Caco-2 (cell line): ENCODE measurements around the gene STK26. TPM values are rescaled to one million over a fixed set of nuclear protein-coding genes. Genes with fewer than 3 reads are reported as not detected.

ENCODE experiments used
- BruUV-seq: library from RNA; stranded (reverse); fragments of 400-500 nt; replicated peaks from 2 replicates; lab custom pipeline; 2021; lab: Mats Ljungman, UMichigan
- CTCF ChIA-PET: fragments of 300-600 bp; sonication (Branson Sonifier 250); formaldehyde crosslinking; loops from one replicate; lab custom pipeline; 2022; ENCODE audit warnings: antibody characterized with exemption; lab: Charles Lee
- POLR2A ChIA-PET: fragments of 300-600 bp; sonication (Branson Sonifier 250); formaldehyde crosslinking; loops from one replicate; lab custom pipeline; 2022; ENCODE audit warnings: antibody characterized with exemption; lab: Charles Lee
- DNase-seq, 2 experiments: peaks; one replicate each; pipeline versions ENCODE4 v3.0.0 to v3.0.0-alpha.2; 2020 to 2022
- H3K27me3 ChIP-seq: replicated peaks from 2 replicates; pipeline ENCODE4 v1.6.0; 2011; ENCODE audit warnings: low read length; ENCODE audit not compliant: control insufficient read depth, insufficient read depth
- H3K36me3 ChIP-seq: 2 replicates; pipeline ENCODE4 v1.5.1; 2011; ENCODE audit warnings: low read length; ENCODE audit not compliant: control insufficient read depth, insufficient read depth
- H3K4me1 ChIP-seq: fragments of 250-450 bp; sonication (Bioruptor Pico); 2 replicates; pipeline ENCODE4 v1.5.1; 2020; ENCODE audit warnings: mild to moderate bottlenecking
- H3K4me3 ChIP-seq: 2 replicates; pipeline ENCODE4 v1.5.1; 2011; ENCODE audit warnings: low read depth, mild to moderate bottlenecking, control low read depth, low read length
- H3K9me3 ChIP-seq: fragments of 250-450 bp; sonication (Bioruptor Pico); 2 replicates; pipeline ENCODE4 v1.5.1; 2020; ENCODE audit warnings: mild to moderate bottlenecking, moderate library complexity
- H3K27ac Mint-ChIP-seq: one replicate; pipeline ENCODE4 v1.8.0; 2022; ENCODE audit warnings: mixed read lengths; ENCODE audit not compliant: unreplicated experiment
- H3K27me3 Mint-ChIP-seq: one replicate; pipeline ENCODE4 v1.8.0; 2022; ENCODE audit warnings: mixed read lengths; ENCODE audit not compliant: insufficient read depth, unreplicated experiment
- H3K36me3 Mint-ChIP-seq: one replicate; pipeline ENCODE4 v1.8.0; 2022; ENCODE audit warnings: mild to moderate bottlenecking, mixed read lengths; ENCODE audit not compliant: insufficient read depth, unreplicated experiment
- H3K4me1 Mint-ChIP-seq: one replicate; pipeline ENCODE4 v1.8.0; 2022; ENCODE audit warnings: low read depth, mixed read lengths; ENCODE audit not compliant: unreplicated experiment
- H3K4me3 Mint-ChIP-seq: one replicate; pipeline ENCODE4 v1.8.0; 2022; ENCODE audit warnings: mild to moderate bottlenecking, moderate library complexity, mixed read lengths; ENCODE audit not compliant: unreplicated experiment
- H3K9me3 Mint-ChIP-seq: one replicate; pipeline ENCODE4 v1.8.0; 2022; ENCODE audit warnings: mixed read lengths; ENCODE audit not compliant: unreplicated experiment
- intact Hi-C: fragments of 100-400 bp; cut with micrococcal nuclease; formaldehyde crosslinking; loops from one replicate; pipeline ENCODE4 v1.10.0; 2022; ENCODE audit not compliant: unreplicated experiment
- total RNA-seq: library from RNA; stranded (reverse); gene quantifications from 2 replicates; pipeline ENCODE4 v1.2.3, GENCODE V29; 2022
- TF ChIP-seq, protein P1 (sequence below), 2 experiments: fragments of 200-600 bp in 1 of 2; IDR thresholded peaks; 1 replicate in 1 of 2; 2 replicates in 1 of 2; pipeline versions ENCODE4 v1.5.1 to v1.8.0; 2011 to 2022; ENCODE audit warnings: antibody characterized with exemption in 1 of 2, control low read depth in 1 of 2, inconsistent platforms in 1 of 2, low read depth in 1 of 2, low read length in 1 of 2, mild to moderate bottlenecking in 1 of 2, moderate library complexity in 1 of 2; ENCODE audit not compliant: insufficient read depth in 1 of 2, severe bottlenecking in 1 of 2, unreplicated experiment in 1 of 2

Gene STK26
- total RNA-seq, 1 experiment from 2014 or later = 37.1 TPM

- POLR2A ChIA-PET = no interaction called here
- intact Hi-C loops = no loop called here
- Histone ChIP-seq H3K36me3 (no peaks in the 10 kb centered on the region), H3K9me3 (no peaks in the 10 kb centered on the region), H3K27me3 (no peaks in the 10 kb centered on the region), H3K4me1 (no peaks in the 10 kb centered on the region), H3K4me3 (no peak overlapping the region)
- H3K4me3 Mint-ChIP-seq = no peak overlapping the region
- H3K9me3 Mint-ChIP-seq = no peaks in the 10 kb centered on the region
- H3K36me3 Mint-ChIP-seq = no peaks in the 10 kb centered on the region
- no peak overlapping the region for H3K27ac Mint-ChIP-seq
- CTCF ChIA-PET = no interaction called here
- BruUV-seq = no TSS peak
- DNase-seq = no peak
- TF ChIP-seq, protein P1, sequence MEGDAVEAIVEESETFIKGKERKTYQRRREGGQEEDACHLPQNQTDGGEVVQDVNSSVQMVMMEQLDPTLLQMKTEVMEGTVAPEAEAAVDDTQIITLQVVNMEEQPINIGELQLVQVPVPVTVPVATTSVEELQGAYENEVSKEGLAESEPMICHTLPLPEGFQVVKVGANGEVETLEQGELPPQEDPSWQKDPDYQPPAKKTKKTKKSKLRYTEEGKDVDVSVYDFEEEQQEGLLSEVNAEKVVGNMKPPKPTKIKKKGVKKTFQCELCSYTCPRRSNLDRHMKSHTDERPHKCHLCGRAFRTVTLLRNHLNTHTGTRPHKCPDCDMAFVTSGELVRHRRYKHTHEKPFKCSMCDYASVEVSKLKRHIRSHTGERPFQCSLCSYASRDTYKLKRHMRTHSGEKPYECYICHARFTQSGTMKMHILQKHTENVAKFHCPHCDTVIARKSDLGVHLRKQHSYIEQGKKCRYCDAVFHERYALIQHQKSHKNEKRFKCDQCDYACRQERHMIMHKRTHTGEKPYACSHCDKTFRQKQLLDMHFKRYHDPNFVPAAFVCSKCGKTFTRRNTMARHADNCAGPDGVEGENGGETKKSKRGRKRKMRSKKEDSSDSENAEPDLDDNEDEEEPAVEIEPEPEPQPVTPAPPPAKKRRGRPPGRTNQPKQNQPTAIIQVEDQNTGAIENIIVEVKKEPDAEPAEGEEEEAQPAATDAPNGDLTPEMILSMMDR (IDR thresholded peaks at IDR 0.05; ENCODE audit: insufficient read depth in 1 of 2, low read depth in 1 of 2, low read length in 1 of 2, severe bottlenecking in 1 of 2, unreplicated experiment in 1 of 2) = no peak
- no peaks in the 10 kb centered on the region for H3K4me1 Mint-ChIP-seq
- no peaks in the 10 kb centered on the region for H3K27me3 Mint-ChIP-seq
Measured at GRCh38 chrX:132059973-132060540, 37.0 kb downstream of the STK26 start.

- no peaks in the 10 kb centered on the region for H3K36me3 ChIP-seq
Measured at GRCh38 chrX:132063334-132063733, 40.2 kb downstream of the STK26 start.

DNA sequence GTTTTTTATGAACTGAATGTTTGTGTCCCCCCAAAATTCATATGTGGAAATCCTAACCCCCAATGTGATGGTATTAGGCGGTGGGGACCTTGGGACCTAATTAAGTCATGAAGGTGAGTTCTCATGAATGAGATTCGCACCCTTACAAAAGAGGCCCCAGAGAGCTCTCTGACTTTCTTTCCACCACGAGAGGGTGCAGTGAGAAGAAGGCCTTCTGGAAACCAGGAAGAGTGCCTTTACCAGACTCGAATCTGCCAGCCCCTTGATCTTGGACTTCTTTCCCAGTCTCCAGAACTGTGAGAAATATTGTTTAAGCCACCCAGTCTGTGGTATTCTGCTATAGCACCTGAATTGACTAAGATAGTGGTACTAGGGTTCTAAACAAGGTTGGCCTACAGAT lies 40.8 kb downstream of the STK26 start:
- POLR2A ChIA-PET = no interaction called here
- H3K9me3 Mint-ChIP-seq = no peaks in the 10 kb centered on the region
- no peak overlapping the region for H3K4me3 Mint-ChIP-seq
- no peak overlapping the region for H3K27ac Mint-ChIP-seq
- H3K27me3 ChIP-seq = no peaks in the 10 kb centered on the region
- no peaks in the 10 kb centered on the region for H3K4me1 Mint-ChIP-seq
- CTCF ChIA-PET = no interaction called here
- intact Hi-C loops = no loop called here
- H3K36me3 ChIP-seq = no peaks in the 10 kb centered on the region
- no peaks in the 10 kb centered on the region for H3K9me3 ChIP-seq
- TF ChIP-seq, protein P1 (IDR thresholded peaks at IDR 0.05; ENCODE audit: insufficient read depth in 1 of 2, low read depth in 1 of 2, low read length in 1 of 2, severe bottlenecking in 1 of 2, unreplicated experiment in 1 of 2) = no peak
- no peak for DNase-seq
- no TSS peak for BruUV-seq
- H3K4me3 ChIP-seq = no peak overlapping the region
- H3K27me3 Mint-ChIP-seq = no peaks in the 10 kb centered on the region
- H3K4me1 ChIP-seq = no peaks in the 10 kb centered on the region
- no peaks in the 10 kb centered on the region for H3K36me3 Mint-ChIP-seq

More at GRCh38 chrX:132063334-132063733, 40.2 kb downstream of the STK26 start:
- DNase-seq = no peak
- no TSS peak for BruUV-seq
- H3K9me3 Mint-ChIP-seq = no peaks in the 10 kb centered on the region
- H3K27me3 ChIP-seq = no peaks in the 10 kb centered on the region
- CTCF ChIA-PET = no interaction called here
- H3K4me1 ChIP-seq = no peaks in the 10 kb centered on the region
- no peaks in the 10 kb centered on the region for H3K27me3 Mint-ChIP-seq
- no peaks in the 10 kb centered on the region for H3K4me1 Mint-ChIP-seq
- TF ChIP-seq, protein P1 (IDR thresholded peaks at IDR 0.05; ENCODE audit: insufficient read depth in 1 of 2, low read depth in 1 of 2, low read length in 1 of 2, severe bottlenecking in 1 of 2, unreplicated experiment in 1 of 2) = no peak
- H3K9me3 ChIP-seq = no peaks in the 10 kb centered on the region
- no peak overlapping the region for H3K4me3 Mint-ChIP-seq
- POLR2A ChIA-PET = no interaction called here
- no peaks in the 10 kb centered on the region for H3K36me3 Mint-ChIP-seq
- H3K4me3 ChIP-seq = no peak overlapping the region
- no peak overlapping the region for H3K27ac Mint-ChIP-seq
- intact Hi-C loops = no loop called here
